HepG2 (cell line): ENCODE data around the gene ANKFY1. TPM values are rescaled to one million over a fixed set of nuclear protein-coding genes. Genes with fewer than 3 reads are reported as not detected.

ENCODE experiments used
- ATAC-seq: fragments of 200-7000 bp; cut with Tn5 transposase; 3 replicates; pipeline ENCODE4 v1.9.1; 2020; ENCODE audit warnings: mild to moderate bottlenecking, moderate library complexity
- BruUV-seq: library from RNA; stranded (reverse); fragments of 400-500 nt; replicated peaks from 2 replicates; lab custom pipeline; 2021; lab: Mats Ljungman, UMichigan
- CTCF ChIA-PET: fragments of 300-600 bp; formaldehyde crosslinking; extraction: SDS; loops from one replicate; lab custom pipeline; 2021; ENCODE audit warnings: low total read pairs, inconsistent platforms, low intra/inter-chr PET ratio; lab: Yijun Ruan, JAX
- POLR2A ChIA-PET: fragments of 350-600 bp; sonication (Branson Sonifier 250); formaldehyde crosslinking; loops from one replicate; lab custom pipeline; 2020; ENCODE audit warnings: antibody characterized with exemption, inconsistent platforms; lab: Yijun Ruan, JAX
- DNase-seq: peaks from one replicate; pipeline ENCODE4 v3.0.0-alpha.2; 2015; ENCODE audit warnings: low spot score
- FAIRE-seq: peaks from 3 replicates; lab custom pipeline; 2011; peaks lifted over from hg19 to GRCh38; lab: Jason Lieb, UNC
- H2AFZ ChIP-seq: one replicate; pipeline ENCODE4 v1.6.1; 2011; ENCODE audit warnings: low read length, inconsistent platforms
- H3K27ac ChIP-seq: fragments of 300-600 bp; 3 replicates; pipeline ENCODE4 v1.8.0; 2011; ENCODE audit warnings: mixed run types, mild to moderate bottlenecking, mixed read lengths, low read length, inconsistent platforms; ENCODE audit not compliant: insufficient read depth; ENCODE audit errors: extremely low read length
- H3K27me3 ChIP-seq, 2 experiments: fragments of 200-600 bp in 1 of 2; 2 replicates in 1 of 2; 3 replicates in 1 of 2; pipeline versions ENCODE4 v1.6.0 to v1.8.0; 2011; ENCODE audit warnings: low read length in 2 of 2, mild to moderate bottlenecking in 2 of 2, moderate library complexity in 2 of 2, inconsistent platforms in 1 of 2; ENCODE audit not compliant: insufficient read depth in 2 of 2, control insufficient read depth in 1 of 2
- H3K36me3 ChIP-seq, 2 experiments: fragments of 200-600 bp in 1 of 2; replicated peaks in 1 of 2; 2 replicates in 1 of 2; 3 replicates in 1 of 2; pipeline versions ENCODE4 v1.5.1 to v1.8.0; 2011; ENCODE audit warnings: low read length in 2 of 2, inconsistent platforms in 1 of 2; ENCODE audit not compliant: insufficient read depth in 2 of 2, control insufficient read depth in 1 of 2
- H3K4me1 ChIP-seq: 2 replicates; pipeline ENCODE4 v1.5.1; 2012; ENCODE audit warnings: low read length, inconsistent platforms; ENCODE audit not compliant: insufficient read depth
- H3K4me2 ChIP-seq: 2 replicates; pipeline ENCODE4 v1.6.0; 2011; ENCODE audit warnings: low read depth, low read length, inconsistent platforms
- H3K4me3 ChIP-seq, 3 experiments: fragments of 200-600 bp in 1 of 3; sonication (generic), shearing (Covaris generic) in 1 of 3; replicated peaks in 1 of 3; 2 replicates each; pipeline ENCODE4 v1.5.1; 2011 to 2016; ENCODE audit warnings: low read length in 3 of 3, inconsistent platforms in 2 of 3, low read depth in 2 of 3, mild to moderate bottlenecking in 2 of 3, control low read depth in 1 of 3, mixed read lengths in 1 of 3; ENCODE audit not compliant: insufficient read depth in 1 of 3
- H3K79me2 ChIP-seq: one replicate; pipeline ENCODE4 v1.6.1; 2011; ENCODE audit warnings: low read length, inconsistent platforms; ENCODE audit not compliant: insufficient read depth
- H3K9ac ChIP-seq: 2 replicates; pipeline ENCODE4 v1.6.0; 2011; ENCODE audit warnings: mild to moderate bottlenecking, low read depth, low read length, inconsistent platforms; ENCODE audit not compliant: insufficient read depth
- H3K9me3 ChIP-seq: 2 replicates; pipeline ENCODE4 v1.5.1; 2012; ENCODE audit warnings: mild to moderate bottlenecking, low read length
- H4K20me1 ChIP-seq: 2 replicates; pipeline ENCODE4 v1.6.0; 2011; ENCODE audit warnings: inconsistent platforms, mild to moderate bottlenecking, low read length, moderate library complexity; ENCODE audit not compliant: insufficient read depth
- DNMT3B ChIP-seq: conservative IDR thresholded peaks from 2 replicates; pipeline ENCODE4 v1.6.1; 2016; ENCODE audit warnings: missing biosample characterization, control low read depth
- FOXK1 ChIP-seq: sonication (generic); formaldehyde crosslinking; IDR thresholded peaks from 2 replicates; pipeline ENCODE4 v1.4.0; 2020; ENCODE audit warnings: low read depth, missing genetic modification reagents, borderline replicate concordance
- MXI1 ChIP-seq: IDR thresholded peaks from 3 replicates; pipeline ENCODE4 v1.6.1; 2012; ENCODE audit warnings: low read depth, low read length, inconsistent platforms, borderline replicate concordance
- PAXIP1 ChIP-seq: sonication (generic); formaldehyde crosslinking; conservative IDR thresholded peaks from 2 replicates; pipeline ENCODE4 v1.4.0; 2020; ENCODE audit warnings: mild to moderate bottlenecking, missing genetic modification reagents, moderate library complexity
- PHF5A ChIP-seq: IDR thresholded peaks from one replicate; pipeline ENCODE4 v1.6.1; 2018; ENCODE audit warnings: low read depth, missing genetic modification reagents; ENCODE audit not compliant: unreplicated experiment
- SIX1 ChIP-seq: sonication (generic); formaldehyde crosslinking; IDR thresholded peaks from 2 replicates; pipeline ENCODE4 v1.4.0; 2020; ENCODE audit warnings: missing genetic modification reagents, borderline replicate concordance
- ZNF12 ChIP-seq: sonication (generic); formaldehyde crosslinking; IDR thresholded peaks from 2 replicates; pipeline ENCODE4 v1.5.0; 2020; ENCODE audit warnings: missing genetic modification reagents
- ZNF543 ChIP-seq: sonication (generic); formaldehyde crosslinking; IDR thresholded peaks from 2 replicates; pipeline ENCODE4 v1.4.0; 2020; ENCODE audit warnings: mild to moderate bottlenecking, missing genetic modification reagents
- ZNF616 ChIP-seq: sonication (generic); formaldehyde crosslinking; IDR thresholded peaks from 2 replicates; pipeline ENCODE4 v1.5.0; 2020; ENCODE audit warnings: low read depth, mild to moderate bottlenecking, missing genetic modification reagents
- WGBS: methylation state at CpG from one replicate; pipeline ENCODE4 v1.1.6; 2017; ENCODE audit warnings: low lambda C conversion rate; 5-methylcytosine and 5-hydroxymethylcytosine counted together
- in situ Hi-C: cut with HindIII; loops from 2 replicates; pipeline ENCODE4 v1.10.0; 2017; ENCODE audit warnings: low pct_unique_long_range_greater_than_20kb; ENCODE audit not compliant: extremely low pct_ligation_motif_present
- intact Hi-C: fragments of 100-400 bp; cut with micrococcal nuclease; formaldehyde crosslinking; loops from one replicate; pipeline ENCODE4 v1.10.0; 2022; ENCODE audit not compliant: unreplicated experiment
- polyA plus RNA-seq, 8 experiments: library from polyadenylated mRNA; depleted of rRNA in 3 of 8; stranded (reverse) in 7 of 8; unstranded in 1 of 8; fragments of >200 nt; fragmentation: Illumina TruSeq in 4 of 8; extraction: Trizol in 4 of 8; gene quantifications; 2 replicates each; pipeline versions ENCODE4 v1.2.1 to v1.2.3, GENCODE V29; 2011 to 2016; ENCODE audit warnings: low read depth in 4 of 8, missing spikeins in 1 of 8, mixed read lengths in 1 of 8; ENCODE audit not compliant: insufficient read depth in 1 of 8
- total RNA-seq, 5 experiments: library from RNA; depleted of rRNA; stranded (reverse); fragments of >200 nt; fragmentation: Illumina TruSeq; extraction: Trizol; gene quantifications; 2 replicates each; pipeline ENCODE4 v1.2.3, GENCODE V29; 2016; ENCODE audit warnings: low read depth in 1 of 5
- TF ChIP-seq, protein P1 (sequence below): sonication (generic); formaldehyde crosslinking; IDR thresholded peaks from 2 replicates; pipeline ENCODE4 v1.9.0; 2021; ENCODE audit warnings: missing genetic modification reagents, borderline replicate concordance
- TF ChIP-seq, protein P2 (sequence below): sonication (generic); formaldehyde crosslinking; IDR thresholded peaks from 2 replicates; pipeline ENCODE4 v1.5.1; 2020; ENCODE audit warnings: missing genetic modification reagents, mild to moderate bottlenecking, borderline replicate concordance
- TF ChIP-seq, protein P3 (sequence below): IDR thresholded peaks from 2 replicates; pipeline ENCODE4 v1.6.1; 2018; ENCODE audit warnings: missing genetic modification reagents, mild to moderate bottlenecking, missing compliant biosample characterization

ANKFY1 gene
- total and polyA plus RNA-seq, 2 of the 13 experiments (the other 11 are each of a cell fraction or from before 2014, with no cell fraction given), result 11.9 to 16.8 TPM

DNA sequence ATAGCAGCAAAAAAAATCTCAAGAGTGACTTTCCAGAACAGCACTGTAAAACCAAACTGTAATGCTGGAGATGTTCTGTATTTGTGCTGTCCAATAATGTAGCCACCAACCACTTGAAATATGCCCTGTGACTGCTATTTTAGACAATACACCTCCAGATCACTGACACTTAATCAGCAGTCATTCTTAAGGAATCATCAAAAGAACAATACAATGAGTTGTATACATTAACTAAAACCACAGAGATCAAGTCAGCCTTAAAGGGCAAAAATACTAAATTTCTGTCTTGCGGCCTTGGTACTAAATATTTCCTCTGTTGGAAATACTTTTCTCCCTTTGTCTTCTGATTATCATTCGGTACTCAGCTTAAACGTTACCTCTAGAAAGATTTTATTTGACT, 33.6 kb upstream of the ANKFY1 start (continued):
- TF ChIP-seq, protein P1, sequence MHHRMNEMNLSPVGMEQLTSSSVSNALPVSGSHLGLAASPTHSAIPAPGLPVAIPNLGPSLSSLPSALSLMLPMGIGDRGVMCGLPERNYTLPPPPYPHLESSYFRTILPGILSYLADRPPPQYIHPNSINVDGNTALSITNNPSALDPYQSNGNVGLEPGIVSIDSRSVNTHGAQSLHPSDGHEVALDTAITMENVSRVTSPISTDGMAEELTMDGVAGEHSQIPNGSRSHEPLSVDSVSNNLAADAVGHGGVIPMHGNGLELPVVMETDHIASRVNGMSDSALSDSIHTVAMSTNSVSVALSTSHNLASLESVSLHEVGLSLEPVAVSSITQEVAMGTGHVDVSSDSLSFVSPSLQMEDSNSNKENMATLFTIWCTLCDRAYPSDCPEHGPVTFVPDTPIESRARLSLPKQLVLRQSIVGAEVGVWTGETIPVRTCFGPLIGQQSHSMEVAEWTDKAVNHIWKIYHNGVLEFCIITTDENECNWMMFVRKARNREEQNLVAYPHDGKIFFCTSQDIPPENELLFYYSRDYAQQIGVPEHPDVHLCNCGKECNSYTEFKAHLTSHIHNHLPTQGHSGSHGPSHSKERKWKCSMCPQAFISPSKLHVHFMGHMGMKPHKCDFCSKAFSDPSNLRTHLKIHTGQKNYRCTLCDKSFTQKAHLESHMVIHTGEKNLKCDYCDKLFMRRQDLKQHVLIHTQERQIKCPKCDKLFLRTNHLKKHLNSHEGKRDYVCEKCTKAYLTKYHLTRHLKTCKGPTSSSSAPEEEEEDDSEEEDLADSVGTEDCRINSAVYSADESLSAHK (CRISPR knock-in tag), result no peak

DNA sequence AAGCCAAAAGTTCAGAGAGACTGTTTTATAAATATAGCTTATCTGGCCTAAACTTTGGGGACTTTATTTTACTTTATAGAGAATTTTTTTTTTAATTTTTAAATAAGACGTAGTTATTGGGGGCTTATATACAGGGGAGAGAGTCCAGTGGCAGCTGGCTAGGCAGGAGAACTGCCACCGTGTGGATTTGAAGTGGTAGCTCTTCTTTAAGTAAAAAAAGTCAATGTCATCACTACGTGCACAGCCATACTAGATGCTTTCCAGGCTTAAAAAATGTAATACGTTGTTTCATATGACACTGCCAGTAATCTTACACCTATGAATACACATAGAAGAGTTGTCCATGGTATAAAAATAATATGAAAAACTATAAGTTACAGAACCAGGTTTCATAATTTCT, 31.9 kb upstream of the ANKFY1 start:
- H3K9me3 ChIP-seq, result no peaks in the 10 kb centered on the region
- ATAC-seq, result no peak
- in situ Hi-C loops, result no loop called here
- H3K4me3 ChIP-seq, result no peak overlapping the region
- BruUV-seq, result no TSS peak
- DNase-seq, result no peak
- no peaks in the 10 kb centered on the region; a peak in 1 of 5 replicates for H3K27me3 ChIP-seq
- H3K36me3 ChIP-seq, result peaks cover 3 to 44% of the 10 kb centered on the region in 2 experiments; a peak in 3 of 5 replicates
- no peak overlapping the region for H3K9ac ChIP-seq
- no peak overlapping the region for H2AFZ ChIP-seq
- 70% methylated on average over 4 of the region's 4 CpGs for WGBS
- FAIRE-seq, result no peak
- peaks cover 18% of the 10 kb centered on the region for H3K79me2 ChIP-seq
- H3K4me2 ChIP-seq, result no peak overlapping the region
- no peaks in the 10 kb centered on the region for H4K20me1 ChIP-seq
- intact Hi-C loops, result no loop called here
- no peaks in the 10 kb centered on the region for H3K4me1 ChIP-seq
- ChIA-PET POLR2A (no interaction called here), CTCF (no interaction called here)
- no peak overlapping the region for H3K27ac ChIP-seq
- TF ChIP-seq MXI1, result no peak
- TF ChIP-seq, protein P2, sequence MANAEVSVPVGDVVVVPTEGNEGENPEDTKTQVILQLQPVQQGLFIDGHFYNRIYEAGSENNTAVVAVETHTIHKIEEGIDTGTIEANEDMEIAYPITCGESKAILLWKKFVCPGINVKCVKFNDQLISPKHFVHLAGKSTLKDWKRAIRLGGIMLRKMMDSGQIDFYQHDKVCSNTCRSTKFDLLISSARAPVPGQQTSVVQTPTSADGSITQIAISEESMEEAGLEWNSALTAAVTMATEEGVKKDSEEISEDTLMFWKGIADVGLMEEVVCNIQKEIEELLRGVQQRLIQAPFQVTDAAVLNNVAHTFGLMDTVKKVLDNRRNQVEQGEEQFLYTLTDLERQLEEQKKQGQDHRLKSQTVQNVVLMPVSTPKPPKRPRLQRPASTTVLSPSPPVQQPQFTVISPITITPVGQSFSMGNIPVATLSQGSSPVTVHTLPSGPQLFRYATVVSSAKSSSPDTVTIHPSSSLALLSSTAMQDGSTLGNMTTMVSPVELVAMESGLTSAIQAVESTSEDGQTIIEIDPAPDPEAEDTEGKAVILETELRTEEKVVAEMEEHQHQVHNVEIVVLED (CRISPR knock-in tag), result no peak
- TF ChIP-seq SIX1, result no peak
- TF ChIP-seq ZNF12, result no peak
- no peak for TF ChIP-seq PHF5A (CRISPR knock-in tag)
- no peak for TF ChIP-seq ZNF543 (CRISPR knock-in tag)
- TF ChIP-seq ZNF616 (CRISPR knock-in tag), result no peak
- no peak for TF ChIP-seq PAXIP1
- TF ChIP-seq, protein P3, sequence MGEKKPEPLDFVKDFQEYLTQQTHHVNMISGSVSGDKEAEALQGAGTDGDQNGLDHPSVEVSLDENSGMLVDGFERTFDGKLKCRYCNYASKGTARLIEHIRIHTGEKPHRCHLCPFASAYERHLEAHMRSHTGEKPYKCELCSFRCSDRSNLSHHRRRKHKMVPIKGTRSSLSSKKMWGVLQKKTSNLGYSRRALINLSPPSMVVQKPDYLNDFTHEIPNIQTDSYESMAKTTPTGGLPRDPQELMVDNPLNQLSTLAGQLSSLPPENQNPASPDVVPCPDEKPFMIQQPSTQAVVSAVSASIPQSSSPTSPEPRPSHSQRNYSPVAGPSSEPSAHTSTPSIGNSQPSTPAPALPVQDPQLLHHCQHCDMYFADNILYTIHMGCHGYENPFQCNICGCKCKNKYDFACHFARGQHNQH, result no peak
- TF ChIP-seq DNMT3B, result no peak
- no peak for TF ChIP-seq FOXK1
